Lower leg skin (tissue), 3 donors: ENCODE measurements around the gene NFKBIE.

Source experiments
- CTCF ChIP-seq, 3 donors: fragments of 450-650 bp; IDR thresholded peaks; one replicate each; pipeline ENCODE4 v1.5.1; 2016; ENCODE audit warnings: antibody characterized with exemption in 3 of 3, mild to moderate bottlenecking in 3 of 3, moderate library complexity in 2 of 3
- POLR2A ChIP-seq, 2 donors: fragments of 450-650 bp; IDR thresholded peaks; one replicate each; pipeline ENCODE4 v1.6.1; 2016 to 2017; ENCODE audit warnings: antibody characterized with exemption in 2 of 2, mild to moderate bottlenecking in 1 of 2, moderate library complexity in 1 of 2

GRCh38 chr6:44307217-44307616 is 41.9 kb upstream of the NFKBIE start:
- TF ChIP-seq CTCF (IDR thresholded peaks at IDR 0.05): no peak
- no peak for TF ChIP-seq POLR2A (IDR thresholded peaks at IDR 0.05)
